GM23248 (cell line): ENCODE measurements around the gene DUSP11. TPM values are rescaled to one million over a fixed set of nuclear protein-coding genes. Genes with fewer than 3 reads are reported as not detected.

ENCODE experiments used
- DNase-seq: peaks from one replicate; pipeline ENCODE4 v3.0.0-alpha.2; 2015
- H2AFZ ChIP-seq: fragments of 200-600 bp; sonication (generic); 2 replicates; pipeline ENCODE4 v1.6.1; 2016; ENCODE audit warnings: antibody characterized with exemption
- H3F3A ChIP-seq: fragments of 200-600 bp; sonication (generic); 2 replicates; pipeline ENCODE4 v1.6.1; 2016; ENCODE audit warnings: mild to moderate bottlenecking, antibody characterized with exemption, mixed run types; ENCODE audit not compliant: insufficient read depth
- H3K27ac ChIP-seq: fragments of 200-600 bp; sonication (generic); 2 replicates; pipeline ENCODE4 v1.5.1; 2016; ENCODE audit warnings: mild to moderate bottlenecking
- H3K27me3 ChIP-seq: fragments of 200-600 bp; sonication (generic); replicated peaks from 2 replicates; pipeline ENCODE4 v1.6.1; 2016; ENCODE audit warnings: mild to moderate bottlenecking; ENCODE audit not compliant: insufficient read depth
- H3K36me3 ChIP-seq: fragments of 200-600 bp; sonication (generic); 2 replicates; pipeline ENCODE4 v1.6.1; 2016; ENCODE audit warnings: low read depth, mild to moderate bottlenecking
- H3K4me1 ChIP-seq: fragments of 200-600 bp; sonication (generic); 2 replicates; pipeline ENCODE4 v1.6.1; 2016; ENCODE audit warnings: mild to moderate bottlenecking; ENCODE audit not compliant: insufficient read depth
- H3K4me2 ChIP-seq: fragments of 200-600 bp; sonication (generic); one replicate; pipeline ENCODE4 v1.6.1; 2016; ENCODE audit warnings: mild to moderate bottlenecking; ENCODE audit not compliant: unreplicated experiment
- H3K4me3 ChIP-seq: fragments of 200-600 bp; sonication (generic); 2 replicates; pipeline ENCODE4 v1.5.1; 2016; ENCODE audit warnings: mild to moderate bottlenecking
- H3K79me2 ChIP-seq: fragments of 200-600 bp; sonication (generic); 2 replicates; pipeline ENCODE4 v1.6.1; 2016; ENCODE audit warnings: mild to moderate bottlenecking; ENCODE audit not compliant: insufficient read depth
- H3K9ac ChIP-seq: fragments of 200-600 bp; sonication (generic); 2 replicates; pipeline ENCODE4 v1.6.1; 2016; ENCODE audit warnings: mild to moderate bottlenecking
- H3K9me2 ChIP-seq: fragments of 200-600 bp; sonication (generic); 2 replicates; pipeline ENCODE4 v1.6.1; 2016; ENCODE audit warnings: mixed run types, mild to moderate bottlenecking, moderate library complexity; ENCODE audit not compliant: insufficient read depth
- H3K9me3 ChIP-seq: fragments of 200-600 bp; sonication (generic); one replicate; pipeline ENCODE4 v1.6.1; 2017; ENCODE audit warnings: low read depth
- H4K20me1 ChIP-seq: fragments of 200-600 bp; sonication (generic); 2 replicates; pipeline ENCODE4 v1.6.0; 2016; ENCODE audit not compliant: insufficient read depth
- EZH2 ChIP-seq: fragments of 200-600 bp; sonication (generic); IDR thresholded peaks from 2 replicates; pipeline ENCODE4 v1.6.1; 2018; ENCODE audit warnings: antibody characterized with exemption, mild to moderate bottlenecking; ENCODE audit not compliant: insufficient read depth, poor library complexity, severe bottlenecking
- EZH2phosphoT487 ChIP-seq: fragments of 200-600 bp; sonication (generic); IDR thresholded peaks from 2 replicates; pipeline ENCODE4 v1.6.1; 2018; ENCODE audit warnings: antibody characterized with exemption, moderate library complexity, mild to moderate bottlenecking, low read depth; ENCODE audit not compliant: insufficient read depth
- WGBS, 2 experiments: methylation state at CpG; one replicate each; pipeline ENCODE4 v1.1.6; 2015 to 2017; ENCODE audit warnings: low lambda C conversion rate in 2 of 2, low coverage in 1 of 2; ENCODE audit errors: missing lambda C conversion rate in 2 of 2; 5-methylcytosine and 5-hydroxymethylcytosine counted together
- in situ Hi-C: fragments of 300-500 bp; cut with MboI; formaldehyde crosslinking; loops from 2 replicates; pipeline ENCODE4 v1.15.0; 2020
- polyA plus RNA-seq: library from polyadenylated mRNA; unstranded; fragments of >200 nt; fragmentation: Nextera tagmentation; extraction: Ambion mirVana; gene quantifications from 2 replicates; pipeline ENCODE4 v1.2.1, GENCODE V29; 2016
- total RNA-seq: library from RNA; depleted of rRNA; stranded (reverse); fragments of >200 nt; shearing (Covaris generic); gene quantifications from 2 replicates; pipeline ENCODE4 v1.2.3, GENCODE V29; 2014

Gene DUSP11
- total and polyA plus RNA-seq, 2 experiments from 2014 or later: 56.0 to 58.3 TPM

- DNase-seq: peak; percentile 62
- peak overlapping the region; percentile 14; the same call in 1 of the 2 replicates for H3K4me3 ChIP-seq
- peaks cover 25% of the 10 kb centered on the region for H3K4me1 ChIP-seq
- no peak for TF ChIP-seq EZH2phosphoT487
- TF ChIP-seq EZH2: no peak
- no peaks in the 10 kb centered on the region for H3K9me3 ChIP-seq
- H3K36me3 ChIP-seq: peaks cover 48% of the 10 kb centered on the region
- no peaks in the 10 kb centered on the region for H3K27me3 ChIP-seq
- peak overlapping the region; percentile 84 for H3K4me2 ChIP-seq
- H3K9ac ChIP-seq: no peak overlapping the region
- 0 out of 2 replicates have a peak, but pooled peaks cover 3% of the 10 kb centered on the region for H4K20me1 ChIP-seq
- no peaks in the 10 kb centered on the region for H3K9me2 ChIP-seq
- in situ Hi-C loops: no loop called here
- H3K27ac ChIP-seq: peak overlapping the region; percentile 27; the same call in 1 of the 2 replicates
- WGBS, 2 experiments: 81 to 82% methylated on average over 8 of the region's 8 CpGs
- H3F3A ChIP-seq: peaks cover 6% of the 10 kb centered on the region; the same call in 1 of the 2 replicates
- peaks cover 79% of the 10 kb centered on the region for H3K79me2 ChIP-seq
- no peak overlapping the region for H2AFZ ChIP-seq
Measured at GRCh38 chr2:73776869-73777519, 2.9 kb downstream of the DUSP11 start.

- Histone ChIP-seq H3K4me2 (peak overlapping the region; percentile 84), H4K20me1 (0 out of 2 replicates have a peak, but pooled peaks cover 3% of the 10 kb centered on the region), H3K9me2 (no peaks in the 10 kb centered on the region), H3K9me3 (no peaks in the 10 kb centered on the region), H3K4me1 (peaks cover 25% of the 10 kb centered on the region), H3F3A (peaks cover 6% of the 10 kb centered on the region; the same call in 1 of the 2 replicates), H2AFZ (no peak overlapping the region), H3K36me3 (peaks cover 50% of the 10 kb centered on the region), H3K4me3 (no peak overlapping the region), H3K27me3 (no peaks in the 10 kb centered on the region), H3K79me2 (peaks cover 83% of the 10 kb centered on the region), H3K9ac (no peak overlapping the region), H3K27ac (no peak overlapping the region)
- no peak for DNase-seq
- TF ChIP-seq EZH2 (no peak), EZH2phosphoT487 (no peak)
- 74 to 93% methylated on average over 2 to 4 of the region's 4 CpGs for WGBS, 2 experiments
- in situ Hi-C loops: no loop called here
Measured at GRCh38 chr2:73776381-73776780, 3.5 kb downstream of the DUSP11 start.

- no peak for DNase-seq
- TF ChIP-seq EZH2phosphoT487 (no peak), EZH2 (no peak)
- Histone ChIP-seq H3K4me1 (peaks cover 14% of the 10 kb centered on the region; the same call in 1 of the 2 replicates), H3K36me3 (peaks cover 71% of the 10 kb centered on the region), H3K4me3 (no peak overlapping the region), H3K27ac (no peak overlapping the region), H3F3A (peaks cover 6% of the 10 kb centered on the region; the same call in 1 of the 2 replicates), H3K27me3 (no peaks in the 10 kb centered on the region), H3K9me3 (no peaks in the 10 kb centered on the region), H3K9me2 (no peaks in the 10 kb centered on the region), H4K20me1 (0 out of 2 replicates have a peak, but pooled peaks cover 3% of the 10 kb centered on the region), H3K9ac (no peak overlapping the region), H3K4me2 (no peak overlapping the region), H3K79me2 (peaks cover 98% of the 10 kb centered on the region), H2AFZ (no peak overlapping the region)
- in situ Hi-C loops: no loop called here
Measured at GRCh38 chr2:73772819-73773218, 7.1 kb downstream of the DUSP11 start.

GRCh38 chr2:73770725-73771124 lies 9.2 kb downstream of the DUSP11 start:
- Histone ChIP-seq H3K27ac (no peak overlapping the region), H3K9ac (no peak overlapping the region), H3K36me3 (peaks cover 73% of the 10 kb centered on the region), H3K4me2 (no peak overlapping the region), H3F3A (no peaks in the 10 kb centered on the region), H3K4me3 (no peak overlapping the region), H4K20me1 (no peaks in the 10 kb centered on the region), H3K9me3 (no peaks in the 10 kb centered on the region), H3K4me1 (no peaks in the 10 kb centered on the region), H2AFZ (no peak overlapping the region), H3K9me2 (no peaks in the 10 kb centered on the region), H3K79me2 (peaks cover 83% of the 10 kb centered on the region), H3K27me3 (no peaks in the 10 kb centered on the region)
- no peak for DNase-seq
- no peak for TF ChIP-seq EZH2phosphoT487
- no peak for TF ChIP-seq EZH2
- WGBS, 2 experiments: 94 to 100% methylated on average over 3 of the region's 3 CpGs
- in situ Hi-C loops: no loop called here

GRCh38 chr2:73766994-73767393 lies 12.9 kb downstream of the DUSP11 start:
- H3K4me2 ChIP-seq: no peak overlapping the region
- no peak overlapping the region for H2AFZ ChIP-seq
- H3K4me1 ChIP-seq: no peaks in the 10 kb centered on the region
- in situ Hi-C loops: no loop called here
- 0 out of 2 replicates have a peak, but pooled peaks cover 5% of the 10 kb centered on the region for H3F3A ChIP-seq
- H4K20me1 ChIP-seq: no peaks in the 10 kb centered on the region
- no peak for DNase-seq
- TF ChIP-seq EZH2 (no peak), EZH2phosphoT487 (no peak)
- H3K79me2 ChIP-seq: peaks cover 45% of the 10 kb centered on the region
- H3K27me3 ChIP-seq: no peaks in the 10 kb centered on the region
- no peak overlapping the region for H3K4me3 ChIP-seq
- peaks cover 66% of the 10 kb centered on the region for H3K36me3 ChIP-seq
- 95% methylated on average over 4 of the region's 4 CpGs for WGBS, 2 experiments
- no peak overlapping the region for H3K9ac ChIP-seq
- no peaks in the 10 kb centered on the region for H3K9me2 ChIP-seq
- H3K9me3 ChIP-seq: no peaks in the 10 kb centered on the region
- H3K27ac ChIP-seq: no peak overlapping the region
